Myocyte (in vitro differentiated cells): ENCODE measurements around the gene DTX1. TPM values are rescaled to one million over a fixed set of nuclear protein-coding genes. Genes with fewer than 3 reads are reported as not detected.

Experiments
- DNase-seq: peaks from one replicate; pipeline ENCODE4 v3.0.0-alpha.2; 2012; ENCODE audit warnings: low read depth
- total RNA-seq: library from RNA; depleted of rRNA; stranded (reverse); fragments of >200 nt; gene quantifications from 2 replicates; pipeline ENCODE4 v1.2.3, GENCODE V29; 2014

The DTX1 gene
- total RNA-seq, 1 donor from 2014 or later, result 0.13 TPM

- DNase-seq, result no peak
Measured at GRCh38 chr12:113054948-113055486, 1.5 kb upstream of the DTX1 start.

- no peak for DNase-seq
Measured at GRCh38 chr12:113055594-113056380, 743 bp upstream of the DTX1 start.

- no peak for DNase-seq
Measured at GRCh38 chr12:113056381-113056630, 224 bp upstream of the DTX1 start.

GRCh38 chr12:113057565-113058485, 1.3 kb downstream of the DTX1 start:
- no peak for DNase-seq

GRCh38 chr12:113058553-113058952, 2.0 kb downstream of the DTX1 start:
- no peak for DNase-seq

GRCh38 chr12:113059071-113059595, 2.6 kb downstream of the DTX1 start:
- no peak for DNase-seq

DNA sequence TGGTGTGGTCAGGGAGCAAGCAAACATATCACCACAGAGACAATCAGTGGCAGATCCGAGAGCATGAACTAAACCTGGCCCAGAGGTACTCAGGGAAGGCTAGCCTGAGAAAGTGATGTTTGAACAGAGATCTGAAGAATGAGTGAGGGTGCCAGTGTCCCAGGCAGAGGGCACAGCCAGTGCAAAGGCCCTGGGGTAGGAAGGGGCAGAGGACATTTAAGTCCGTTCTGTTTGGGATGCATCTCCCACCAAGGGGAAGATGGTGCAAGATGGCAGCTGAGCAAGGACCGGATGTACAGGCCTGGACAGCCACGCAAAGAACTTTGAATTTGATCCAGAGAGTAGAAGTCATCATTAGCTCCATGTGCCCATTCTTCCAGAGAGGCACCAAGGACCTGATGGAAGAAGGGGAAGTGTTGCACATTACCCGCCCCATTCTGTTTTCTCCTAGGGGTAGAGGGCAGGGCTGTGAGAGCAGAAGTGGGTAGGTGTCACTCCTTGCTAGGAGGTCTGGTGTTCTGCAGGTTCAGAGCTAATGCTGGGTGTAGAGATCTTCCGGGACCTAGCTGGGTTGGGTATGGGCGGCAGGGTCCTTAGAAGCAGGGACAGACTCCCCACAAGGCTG, 3.9 kb downstream of the DTX1 start:
- DNase-seq, result no peak

DNA sequence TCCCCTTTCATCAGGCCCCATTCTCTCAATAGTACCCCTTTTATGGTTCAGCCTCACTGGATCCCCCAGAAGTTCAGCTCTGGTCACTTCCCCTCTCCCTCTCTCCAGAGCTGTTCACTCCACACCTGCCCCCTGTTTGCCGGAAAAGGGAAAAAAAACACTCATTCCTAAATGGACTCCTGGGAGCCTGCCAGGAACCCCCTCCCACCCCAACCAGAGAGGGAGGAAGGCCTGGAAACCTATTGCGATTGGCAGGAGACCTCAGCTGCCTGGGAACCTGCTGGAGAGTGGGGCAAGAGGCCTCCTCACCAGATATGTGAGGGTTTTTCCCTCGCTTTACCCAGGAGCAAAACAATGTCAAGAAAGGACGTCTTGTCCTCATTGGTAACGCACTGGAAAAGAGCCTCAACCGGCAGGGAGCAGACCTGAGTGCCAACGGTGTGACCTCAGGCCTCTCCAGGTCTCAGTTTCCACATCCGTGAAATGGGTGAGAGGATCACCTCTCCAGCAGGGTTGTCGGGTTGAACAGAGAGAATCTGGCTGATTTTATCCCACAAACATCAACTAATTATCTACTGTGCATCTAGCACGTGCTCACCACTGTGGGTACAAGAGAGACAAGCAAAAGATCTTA, 4.6 kb downstream of the DTX1 start:
- no peak for DNase-seq

GRCh38 chr12:113062502-113063395, 6.2 kb downstream of the DTX1 start:
- no peak for DNase-seq

- no peak for DNase-seq
Measured at GRCh38 chr12:113063396-113064350, 7.1 kb downstream of the DTX1 start.

DNA sequence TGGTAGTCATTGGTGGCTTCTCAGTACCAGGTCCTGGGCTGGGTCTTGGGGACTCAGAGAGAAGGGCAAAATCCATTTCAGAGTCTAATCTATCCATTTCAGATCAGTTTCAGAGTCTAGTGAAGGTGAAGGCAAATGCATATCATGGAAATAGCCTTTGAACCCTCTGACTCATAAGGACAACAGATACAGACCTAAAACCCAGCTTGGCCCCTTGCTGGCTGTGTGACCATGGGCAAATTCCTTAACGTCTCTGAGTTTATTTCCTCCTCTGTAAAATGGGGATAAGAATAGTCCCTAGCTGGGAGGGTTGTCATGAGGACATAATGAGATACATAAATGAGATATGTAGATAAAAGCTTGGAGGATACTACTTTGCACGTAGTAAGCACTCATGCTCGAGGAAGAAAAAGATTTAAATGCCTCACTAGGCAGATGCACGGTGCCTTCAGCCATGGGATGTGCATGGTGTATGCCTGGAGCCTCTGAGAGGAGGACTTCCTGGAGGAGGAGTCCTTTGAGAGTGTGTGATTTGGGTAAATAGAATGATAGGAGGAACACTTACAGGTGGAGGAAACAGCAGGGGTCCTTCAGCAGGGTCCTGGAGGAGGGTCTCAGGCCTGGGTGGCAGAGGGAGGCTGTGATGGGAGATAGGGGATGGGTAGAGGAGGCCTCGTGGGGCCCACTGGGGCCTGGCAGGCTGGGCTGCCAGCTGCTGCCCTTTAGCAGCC, 8.0 kb downstream of the DTX1 start:
- no peak for DNase-seq

DNA sequence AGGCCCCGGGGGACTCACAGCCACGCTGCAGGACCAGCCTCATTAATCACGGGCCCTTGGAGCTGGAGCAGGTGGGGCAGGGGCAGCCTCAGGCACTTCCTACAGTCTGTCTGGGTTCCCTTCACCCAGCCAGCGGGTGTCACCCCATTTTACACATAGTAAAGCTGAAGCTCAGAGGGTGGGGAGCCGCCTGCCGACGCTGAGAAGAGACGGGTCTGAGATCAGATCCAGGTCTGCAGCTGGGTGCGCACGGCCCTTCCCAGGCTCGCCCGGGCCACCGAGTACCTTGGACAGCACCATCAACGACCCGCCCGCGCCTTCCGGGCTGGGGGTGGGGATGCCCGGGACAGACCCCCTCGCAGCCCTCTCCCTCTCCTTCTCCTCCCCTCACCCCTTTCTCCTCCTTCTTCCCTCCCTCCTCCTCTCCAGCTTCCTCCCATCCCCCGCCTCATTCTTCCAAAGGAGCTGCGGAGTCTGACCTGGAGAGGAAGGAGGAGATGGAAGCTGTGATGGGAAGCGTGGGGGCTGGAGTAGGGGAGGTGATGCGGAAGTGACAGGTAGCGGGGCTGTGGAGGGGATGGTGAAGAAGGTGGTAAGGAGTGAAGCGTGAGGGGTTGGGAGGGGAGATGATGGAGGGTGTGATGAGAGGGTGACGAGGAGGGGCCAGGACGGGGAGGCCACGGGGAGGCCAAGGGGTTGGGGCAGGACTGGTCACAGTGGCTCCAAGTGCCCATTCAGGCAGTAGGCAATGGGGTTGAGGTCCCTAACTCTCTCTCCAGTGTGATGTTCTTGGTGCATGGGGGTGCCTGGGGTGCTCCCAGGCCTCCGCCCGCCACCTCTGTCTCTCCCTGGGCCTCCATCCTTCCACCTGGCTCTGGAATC, 8.8 kb downstream of the DTX1 start:
- DNase-seq, result peak; percentile 19

DNA sequence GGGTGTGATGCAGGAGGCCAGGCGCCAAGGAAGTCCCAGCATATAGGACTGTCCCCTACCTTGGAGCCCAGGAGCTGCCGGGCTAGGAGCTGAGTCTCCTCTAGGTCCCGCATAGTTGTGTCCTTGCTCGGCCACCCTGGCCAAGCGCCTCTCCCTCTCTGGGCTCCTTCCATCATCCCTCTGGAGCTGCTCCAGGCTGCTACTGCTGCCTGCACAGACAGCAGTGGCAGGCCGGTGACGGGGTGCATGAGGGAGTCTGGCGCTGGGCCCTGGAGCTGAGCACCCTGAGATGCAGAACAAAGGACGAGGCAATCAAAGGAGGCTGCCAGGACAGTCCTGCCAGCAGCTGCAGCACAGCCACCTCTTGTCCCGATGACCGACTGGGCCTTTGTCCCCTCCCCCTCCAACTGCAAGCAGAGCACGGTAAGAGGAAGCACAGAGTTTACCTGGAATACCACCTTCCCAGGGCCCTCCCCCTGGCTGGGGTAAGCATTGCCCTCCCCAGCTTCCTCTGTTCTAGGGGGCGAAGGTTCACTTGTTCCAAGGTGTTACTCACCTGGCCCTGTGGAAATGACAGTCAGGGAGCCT, 10.4 kb downstream of the DTX1 start:
- no peak for DNase-seq

DNA sequence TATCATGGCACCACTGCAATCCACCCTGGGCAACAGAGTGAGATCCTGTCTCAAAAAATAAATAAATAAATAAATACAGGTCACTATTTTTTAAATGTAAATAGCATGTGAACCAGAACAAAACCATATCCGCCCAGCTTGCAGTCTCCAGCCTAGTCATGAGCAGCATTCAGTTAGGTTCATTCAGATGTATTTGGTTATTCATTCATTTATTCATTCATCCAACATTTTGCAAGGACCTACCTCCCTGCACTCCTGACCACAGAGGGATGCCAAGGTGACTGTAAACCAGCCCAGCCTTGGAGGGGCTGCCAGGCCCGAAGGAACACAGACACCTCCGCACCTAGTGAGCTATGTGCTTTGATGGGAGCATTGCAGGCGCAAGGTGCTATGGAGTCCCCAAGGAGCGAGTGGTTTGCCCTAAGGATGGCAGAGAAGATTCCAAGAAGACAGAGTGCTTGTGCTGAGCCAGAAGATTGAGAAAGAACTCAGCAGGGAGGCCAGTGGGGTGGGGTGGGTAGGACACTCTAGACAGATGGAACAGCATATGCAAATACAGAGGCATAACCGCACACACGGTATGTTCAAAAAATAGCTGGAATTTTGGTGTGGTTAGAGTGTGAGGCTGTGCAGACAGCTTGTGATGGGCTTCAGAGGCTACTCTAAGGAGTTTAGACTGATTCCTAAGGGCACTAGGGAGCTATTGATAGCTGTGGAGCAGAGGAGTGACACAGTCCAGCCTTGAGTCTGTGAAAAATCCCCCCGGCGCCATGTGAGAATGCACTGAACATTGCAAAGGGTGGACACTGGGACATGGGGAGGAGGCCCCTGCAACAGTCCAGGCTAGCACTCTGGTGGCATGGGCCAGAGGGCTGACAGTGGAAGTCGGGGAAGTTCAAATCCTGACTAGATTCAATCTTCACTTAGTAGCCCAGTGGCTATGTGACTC, 11.7 kb downstream of the DTX1 start:
- no peak for DNase-seq

GRCh38 chr12:113069149-113069548, 12.6 kb downstream of the DTX1 start:
- no peak for DNase-seq

GRCh38 chr12:113069751-113070116, 13.2 kb downstream of the DTX1 start:
- no peak for DNase-seq
